22Rv1 (cell line): Measurements from ENCODE around the gene WDR17.

ENCODE experiments used
- CTCF ChIP-seq: fragments of 450-650 bp; IDR thresholded peaks from 2 replicates; pipeline ENCODE4 v1.5.1; 2017; ENCODE audit warnings: mild to moderate bottlenecking
- ZFX ChIP-seq: fragments of 450-650 bp; IDR thresholded peaks from 2 replicates; pipeline ENCODE4 v1.6.1; 2017; ENCODE audit warnings: antibody characterized with exemption, borderline replicate concordance

GRCh38 chr4:176149680-176150355 is 84.2 kb downstream of the WDR17 start:
- TF ChIP-seq CTCF (no peak), ZFX (no peak)
